Activated T-cell treated with anti-CD3 and anti-CD28 coated beads, Interleukin-2, amount 50 U/mL, for 1 hour (primary cell): ENCODE results near the gene GRK2.

Source experiments
- DNase-seq: peaks from one replicate; pipeline ENCODE4 v3.0.0-alpha.2; 2020

GRK2 gene

DNA sequence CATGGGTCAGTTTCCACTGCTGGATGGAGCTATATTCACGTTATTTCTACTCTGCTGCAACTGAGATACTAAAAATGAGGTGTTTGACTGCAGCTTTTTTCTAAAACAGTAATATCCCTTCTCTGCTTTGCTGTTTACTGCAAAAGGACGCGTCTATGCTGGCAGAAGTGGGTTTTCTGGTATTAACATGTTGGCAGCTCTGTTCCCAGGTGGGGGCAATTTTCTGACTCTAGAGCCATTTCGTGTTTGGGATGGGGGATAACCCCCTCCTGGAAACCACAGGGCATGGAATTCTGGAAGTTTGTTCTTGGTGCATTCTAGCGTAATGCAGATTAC lies 4.9 kb downstream of the GRK2 start:
- no peak for DNase-seq

DNA sequence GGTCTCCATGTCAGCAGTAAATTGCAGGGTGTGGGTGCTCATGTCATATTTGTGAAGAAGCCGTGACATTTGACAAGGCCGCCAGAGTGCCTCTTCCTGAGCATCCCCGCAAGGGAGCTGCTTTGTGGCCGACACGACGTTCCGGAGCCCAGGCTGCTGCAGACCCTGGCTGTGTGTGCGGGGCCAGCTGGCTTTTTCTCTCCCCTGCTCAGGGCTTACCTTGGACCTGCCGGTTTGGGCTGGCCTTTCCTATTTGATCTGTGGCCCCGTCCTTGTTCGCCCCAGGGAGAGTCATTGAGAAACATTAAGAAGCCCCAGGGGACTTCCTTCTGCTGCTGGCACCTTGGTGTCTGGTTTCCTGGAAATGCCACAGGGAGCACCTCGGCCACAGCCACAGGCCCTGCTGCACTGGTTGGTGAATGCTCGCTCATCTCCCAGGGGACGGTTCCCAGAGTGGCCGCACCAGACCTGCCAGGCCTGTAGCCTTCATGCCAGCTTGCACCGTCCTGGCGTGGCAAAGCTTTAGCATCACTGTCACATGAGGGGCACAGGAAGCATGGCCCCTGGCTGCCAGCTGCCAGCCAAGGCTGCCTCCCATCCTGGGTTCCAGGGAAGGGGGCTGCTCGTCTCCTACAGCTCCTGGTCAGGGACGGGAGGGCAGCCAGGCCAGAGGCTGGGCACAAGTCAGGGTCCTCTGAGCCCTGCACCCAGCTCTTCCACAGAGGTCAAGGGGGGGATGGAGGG lies 5.4 kb downstream of the GRK2 start:
- peak; percentile 63 for DNase-seq

DNA sequence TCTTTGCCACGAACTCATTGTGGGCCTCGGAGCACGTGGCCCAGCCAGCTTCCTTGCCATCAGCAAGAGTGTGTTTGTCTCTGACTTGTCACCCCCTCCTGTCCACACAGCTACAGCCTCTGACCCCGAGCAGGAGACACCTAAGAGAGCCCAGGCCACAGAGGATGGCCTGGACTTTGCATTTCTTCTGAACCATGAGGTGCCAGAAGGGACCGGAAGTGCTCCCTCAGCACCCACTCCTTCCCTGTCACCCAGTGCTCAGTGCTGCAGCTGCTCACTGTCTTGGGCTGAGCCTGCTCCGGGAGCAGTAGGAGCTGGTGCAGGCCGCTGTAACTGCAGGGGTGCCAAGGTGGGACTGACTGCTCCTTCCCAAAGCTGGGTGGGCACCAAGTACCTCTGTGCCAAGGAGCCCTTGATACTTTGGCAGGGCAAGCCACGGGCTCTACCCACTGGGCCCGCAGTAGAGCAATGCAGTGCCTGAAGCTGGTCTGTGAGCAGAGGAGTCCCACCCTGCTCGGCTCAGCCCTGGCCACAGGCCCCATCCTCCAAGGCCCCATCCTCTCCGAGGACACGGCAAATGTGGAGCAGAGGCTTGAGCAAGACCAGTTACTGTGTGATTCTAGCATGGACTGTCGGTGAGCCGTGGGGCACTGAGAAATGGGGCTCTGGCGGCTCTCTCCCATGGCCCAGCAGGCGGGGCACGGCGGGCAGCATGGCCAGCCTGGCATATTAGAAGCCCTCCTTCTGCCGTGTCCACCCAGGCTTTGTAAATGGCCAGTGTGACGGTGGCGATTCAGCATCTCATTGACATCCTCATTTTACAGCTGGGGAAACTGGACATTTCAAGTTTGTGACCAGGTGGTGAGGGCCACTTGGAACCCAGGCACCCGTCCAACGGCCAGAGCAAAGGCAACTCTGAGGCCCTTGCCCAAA lies 6.3 kb downstream of the GRK2 start:
- DNase-seq: peak; percentile 45

DNA sequence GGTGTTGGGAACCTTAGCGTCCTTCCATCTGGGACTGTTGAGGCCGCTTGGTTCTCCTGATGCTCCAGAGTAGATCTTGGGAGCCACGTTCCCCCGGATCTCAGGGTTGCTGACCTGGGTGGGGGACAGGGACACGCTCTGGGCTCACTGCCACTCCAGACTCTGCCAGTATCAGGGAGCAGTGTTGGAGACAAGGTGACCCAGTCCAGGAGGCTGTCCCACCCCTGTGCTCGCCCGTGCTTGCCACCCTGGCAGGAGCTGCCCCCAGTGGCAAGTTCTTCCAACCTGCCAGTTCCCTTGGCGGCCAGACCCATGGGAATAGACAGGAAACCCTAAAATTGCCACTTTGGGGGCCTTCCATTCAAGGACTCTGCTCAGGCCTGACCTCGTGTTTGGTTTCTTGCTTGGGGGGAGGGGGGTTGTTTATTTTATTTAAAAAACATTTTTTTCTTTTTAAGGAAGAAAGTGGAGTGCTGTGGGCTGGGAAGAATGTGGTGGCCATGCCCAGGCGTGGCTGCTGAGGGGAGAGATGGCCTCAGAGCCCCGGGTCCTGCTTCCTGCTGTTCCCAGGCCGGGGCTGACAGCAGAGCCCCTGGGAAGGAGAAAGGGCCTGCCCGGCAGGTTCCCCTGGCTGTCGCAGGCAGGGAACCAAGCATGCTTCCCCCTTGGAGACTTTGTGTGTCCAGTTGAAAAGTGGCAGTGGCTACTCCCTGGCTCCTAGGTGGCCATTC lies 7.2 kb downstream of the GRK2 start:
- DNase-seq: peak; percentile 32

DNA sequence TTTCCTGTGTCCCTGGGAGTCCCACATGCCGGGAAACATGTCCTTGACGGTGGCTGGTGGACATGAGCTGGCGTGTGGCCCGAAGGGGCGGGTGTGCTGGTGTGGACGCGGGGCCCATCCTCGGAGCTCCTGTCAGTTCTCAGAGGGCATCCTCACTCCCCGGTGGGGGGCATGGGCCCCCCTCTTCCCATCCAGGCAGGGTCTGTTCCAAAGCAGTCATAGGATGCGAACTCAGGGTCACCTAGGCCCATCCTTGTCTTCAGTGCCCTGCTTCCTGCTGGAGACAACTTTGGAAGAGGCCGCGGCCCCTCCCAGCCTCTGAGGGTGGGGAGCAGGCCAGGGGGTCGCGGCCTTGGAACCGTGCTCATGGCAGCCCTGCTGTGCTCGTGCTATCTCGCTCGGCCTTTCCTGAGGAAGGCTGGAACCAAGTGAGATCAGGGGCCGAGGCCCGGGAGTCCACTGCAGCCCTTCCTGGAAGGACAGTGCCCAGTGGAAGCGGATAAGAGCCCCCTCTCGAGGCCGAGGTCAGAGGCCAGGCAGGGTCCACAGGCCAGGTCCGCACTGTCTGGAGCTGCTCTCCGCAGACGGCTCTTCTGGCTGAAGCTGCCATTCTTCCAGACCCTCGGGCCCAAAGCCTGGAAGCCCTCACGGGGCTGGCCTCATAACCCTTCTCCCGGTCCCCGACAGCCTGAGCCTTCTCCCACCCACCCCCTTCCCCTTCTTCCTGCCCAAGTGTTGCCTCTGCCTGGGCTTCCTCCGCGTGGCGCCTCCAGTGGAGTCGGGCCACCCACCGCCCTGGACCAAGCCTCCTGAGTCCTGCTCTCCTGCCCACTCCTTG lies 8.7 kb downstream of the GRK2 start:
- peak; percentile 21 for DNase-seq

DNA sequence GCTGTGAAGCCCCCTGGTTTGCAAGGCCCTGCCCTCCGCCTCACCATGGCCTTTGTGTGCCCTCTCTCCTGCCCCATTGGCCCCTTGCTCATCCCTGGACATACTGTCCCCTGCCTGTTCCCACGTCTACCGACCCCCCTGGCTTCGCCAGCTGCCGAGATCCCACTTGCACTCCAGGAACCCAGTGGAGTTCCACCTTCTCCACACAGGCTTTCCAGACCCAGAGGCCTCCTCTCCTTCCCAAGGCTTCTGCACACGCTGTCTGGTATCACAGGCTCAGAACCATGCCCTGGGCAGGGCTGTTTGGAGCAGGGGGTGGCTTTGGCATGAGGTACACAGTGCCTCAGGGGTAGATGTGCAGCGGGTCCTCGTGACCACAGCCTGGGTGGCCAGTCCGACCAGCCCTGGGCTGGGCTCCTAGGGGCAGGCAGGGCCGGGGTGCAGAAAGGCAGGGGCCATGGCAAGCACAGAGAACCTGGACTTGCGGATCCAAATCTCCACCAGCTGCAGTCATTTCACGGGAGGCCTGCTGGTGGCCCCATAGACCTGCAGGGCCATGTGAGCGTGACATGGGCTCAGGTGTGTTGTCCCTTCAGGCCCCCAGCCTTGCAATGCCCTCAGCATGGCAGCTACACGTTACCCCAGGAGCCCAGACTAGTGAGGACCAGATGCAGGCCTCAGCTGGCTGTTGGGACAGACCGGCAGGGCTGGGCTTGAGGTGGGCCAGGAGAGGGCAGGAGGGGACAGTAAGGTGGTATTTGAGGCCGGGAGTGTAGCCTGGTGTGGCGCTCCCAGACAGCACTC lies 9.5 kb downstream of the GRK2 start:
- DNase-seq: peak; percentile 55

DNA sequence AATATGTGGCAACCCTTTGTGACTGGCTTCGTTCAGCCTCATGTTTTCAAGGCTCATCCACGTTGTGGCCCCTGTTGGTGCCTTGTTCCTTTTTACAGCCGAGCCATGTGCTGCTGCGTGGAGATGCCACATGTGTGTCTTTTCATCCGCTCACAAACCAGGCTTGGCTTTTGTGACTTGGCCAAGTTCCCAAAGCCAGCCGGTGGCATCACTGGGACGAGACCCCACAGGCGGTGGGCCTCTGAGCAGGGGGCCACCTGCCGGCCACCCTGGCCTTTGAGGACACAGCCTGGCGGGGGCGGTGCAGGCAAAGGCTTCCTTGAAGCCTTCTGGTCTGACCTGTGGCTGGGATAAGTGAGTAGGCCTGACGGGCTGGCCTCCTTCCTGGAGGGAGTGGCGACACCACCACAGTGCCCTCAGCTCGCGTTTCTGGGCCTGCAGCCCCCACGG lies 10.5 kb downstream of the GRK2 start:
- peak; percentile 62 for DNase-seq

DNA sequence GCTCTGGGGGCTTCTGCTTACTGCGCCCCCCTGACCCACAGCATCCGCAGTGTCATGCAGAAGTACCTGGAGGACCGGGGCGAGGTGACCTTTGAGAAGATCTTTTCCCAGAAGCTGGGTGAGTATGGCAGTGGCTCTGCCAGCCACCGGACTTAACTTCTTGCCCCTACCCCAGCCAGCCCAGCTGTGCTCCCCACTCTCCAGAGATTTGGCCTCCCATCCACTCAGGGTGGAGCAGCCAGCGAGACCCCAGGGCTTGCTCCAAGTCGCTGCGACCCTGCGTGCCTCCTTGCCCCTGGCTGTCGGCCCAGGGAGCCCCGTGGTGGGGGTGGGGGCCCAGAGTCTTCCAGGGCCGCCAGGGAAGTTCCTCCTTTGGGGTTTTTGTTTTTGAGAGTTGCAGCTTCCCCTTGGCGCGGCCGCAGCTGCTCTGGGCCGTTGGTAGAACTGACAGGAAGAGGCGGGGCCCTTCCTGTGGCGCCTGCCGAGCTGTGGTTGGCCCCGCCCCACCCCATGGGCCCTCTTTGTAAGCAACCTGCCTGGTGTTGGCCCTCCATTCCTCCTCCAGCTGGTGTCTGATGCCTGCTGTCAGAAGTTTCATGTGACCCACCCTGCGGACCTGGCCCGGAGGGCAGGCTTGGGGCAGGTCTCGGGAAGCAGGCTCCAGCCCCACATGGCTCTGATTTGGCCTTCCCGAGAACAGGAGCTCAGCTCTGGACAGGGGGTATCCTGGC lies 11.1 kb downstream of the GRK2 start:
- DNase-seq: peak; percentile 88

DNA sequence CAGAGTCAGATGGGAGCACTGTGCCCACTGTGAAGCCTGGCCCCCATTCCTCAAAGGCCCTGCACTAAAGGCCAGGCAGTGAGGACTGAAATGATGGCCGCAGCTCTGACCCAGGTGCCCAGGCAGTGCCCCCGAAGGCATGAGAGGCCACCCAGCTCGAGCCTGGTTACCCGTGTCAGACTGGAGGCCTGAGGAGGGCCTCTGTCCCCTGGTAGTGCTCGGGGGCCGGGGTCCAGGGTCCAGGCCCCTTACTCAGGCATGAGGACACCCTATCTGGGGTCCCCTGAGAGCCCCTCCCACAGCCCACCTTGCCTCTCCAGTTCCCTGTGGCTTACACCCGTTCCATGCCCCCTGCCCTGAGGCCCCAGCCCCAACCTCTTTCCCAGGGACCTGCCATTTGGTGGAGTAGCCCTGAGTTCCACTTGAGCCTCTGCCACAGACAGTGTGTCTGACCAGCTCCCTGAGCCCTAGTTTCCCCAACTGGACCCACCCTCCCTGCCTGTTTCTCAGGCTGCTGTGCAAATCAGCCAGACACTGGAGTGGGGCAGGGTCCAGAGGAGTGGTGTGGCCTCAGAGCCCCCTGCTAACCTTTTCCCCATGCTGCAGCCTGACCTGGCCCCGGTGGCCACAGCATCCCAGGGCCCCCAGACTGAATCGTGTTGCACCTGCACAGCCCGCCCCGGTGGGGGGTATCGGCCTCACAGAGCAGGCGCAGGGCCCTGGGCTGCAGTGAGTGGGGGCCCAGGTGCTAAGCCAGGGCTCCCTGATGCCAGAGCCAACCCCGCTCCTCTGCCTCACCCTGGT lies 12.1 kb downstream of the GRK2 start:
- DNase-seq: no peak

DNA sequence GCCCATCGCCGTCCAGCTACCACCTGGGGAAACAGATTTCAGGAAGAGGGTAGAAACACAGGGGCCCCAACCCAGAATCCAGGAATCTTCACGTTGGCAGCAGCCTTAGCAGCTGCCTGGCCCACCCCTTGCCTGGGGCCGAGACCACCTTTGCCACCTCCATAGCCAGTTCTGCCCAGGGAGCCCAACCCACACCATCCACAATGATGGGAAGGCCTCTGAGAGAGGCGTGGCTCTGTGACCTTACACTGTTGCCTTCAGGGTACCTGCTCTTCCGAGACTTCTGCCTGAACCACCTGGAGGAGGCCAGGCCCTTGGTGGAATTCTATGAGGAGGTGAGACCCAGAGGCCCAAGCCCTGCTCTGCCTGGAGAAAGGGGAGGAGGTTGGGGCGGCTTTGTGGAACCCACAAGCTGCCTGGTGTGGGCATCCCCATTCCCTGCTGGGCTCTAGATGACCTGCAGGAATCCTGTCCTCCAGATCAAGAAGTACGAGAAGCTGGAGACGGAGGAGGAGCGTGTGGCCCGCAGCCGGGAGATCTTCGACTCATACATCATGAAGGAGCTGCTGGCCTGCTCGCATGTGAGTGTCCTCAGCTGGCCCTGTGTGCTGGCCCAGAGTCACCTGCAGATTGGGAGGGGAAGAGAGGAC lies 12.8 kb downstream of the GRK2 start:
- DNase-seq: no peak

DNA sequence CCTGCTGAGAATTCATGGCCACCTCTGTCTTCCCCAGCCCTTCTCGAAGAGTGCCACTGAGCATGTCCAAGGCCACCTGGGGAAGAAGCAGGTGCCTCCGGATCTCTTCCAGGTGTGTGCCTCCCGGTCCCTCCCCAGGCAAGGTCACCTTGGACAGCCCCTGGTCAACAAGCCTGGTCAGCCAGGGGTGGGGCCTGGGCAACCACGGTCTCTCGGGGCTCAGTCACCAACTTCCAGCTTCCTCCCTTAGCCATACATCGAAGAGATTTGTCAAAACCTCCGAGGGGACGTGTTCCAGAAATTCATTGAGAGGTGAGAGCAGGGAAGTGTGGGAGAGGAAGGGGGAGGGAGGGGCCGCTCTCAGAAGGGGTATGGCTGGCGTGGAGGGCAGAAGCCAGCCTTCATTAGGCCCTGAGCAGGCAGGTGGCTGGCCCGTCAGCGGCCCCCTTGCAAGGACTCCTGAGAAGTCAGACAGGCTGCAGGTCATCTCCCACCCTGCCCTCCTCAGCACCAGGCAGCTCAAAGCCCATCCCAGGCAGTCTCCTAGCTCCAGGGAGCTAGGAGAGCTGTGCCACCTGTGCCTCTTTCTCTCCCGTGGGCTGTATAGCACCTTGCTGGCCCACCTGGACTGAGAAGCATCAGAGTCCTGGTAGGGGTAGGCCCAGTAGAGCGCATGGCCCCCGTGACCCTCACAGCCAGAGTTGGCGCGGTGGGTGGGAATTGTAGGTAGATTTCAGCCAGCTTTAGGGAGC lies 13.5 kb downstream of the GRK2 start:
- no peak for DNase-seq

DNA sequence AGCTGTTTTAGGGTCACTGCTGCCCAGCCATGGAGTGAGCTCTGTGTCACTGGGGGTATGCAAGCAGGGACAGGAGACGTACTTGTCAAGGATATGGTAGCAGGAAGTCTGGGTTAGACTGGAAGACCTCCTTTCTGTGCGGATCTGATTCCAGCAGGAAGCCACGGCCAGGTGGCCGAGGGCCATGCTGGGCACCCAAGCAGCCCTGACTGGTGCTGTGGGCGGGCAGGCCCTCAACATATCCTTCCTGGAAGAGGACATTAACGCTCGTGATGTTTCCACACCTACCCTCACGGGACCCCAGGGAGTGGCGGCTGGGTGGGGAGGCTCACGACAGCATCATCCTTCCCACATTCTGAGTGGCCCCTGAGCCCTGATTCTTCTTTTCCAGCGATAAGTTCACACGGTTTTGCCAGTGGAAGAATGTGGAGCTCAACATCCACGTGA lies 14.1 kb downstream of the GRK2 start:
- DNase-seq: peak; percentile 18

DNA sequence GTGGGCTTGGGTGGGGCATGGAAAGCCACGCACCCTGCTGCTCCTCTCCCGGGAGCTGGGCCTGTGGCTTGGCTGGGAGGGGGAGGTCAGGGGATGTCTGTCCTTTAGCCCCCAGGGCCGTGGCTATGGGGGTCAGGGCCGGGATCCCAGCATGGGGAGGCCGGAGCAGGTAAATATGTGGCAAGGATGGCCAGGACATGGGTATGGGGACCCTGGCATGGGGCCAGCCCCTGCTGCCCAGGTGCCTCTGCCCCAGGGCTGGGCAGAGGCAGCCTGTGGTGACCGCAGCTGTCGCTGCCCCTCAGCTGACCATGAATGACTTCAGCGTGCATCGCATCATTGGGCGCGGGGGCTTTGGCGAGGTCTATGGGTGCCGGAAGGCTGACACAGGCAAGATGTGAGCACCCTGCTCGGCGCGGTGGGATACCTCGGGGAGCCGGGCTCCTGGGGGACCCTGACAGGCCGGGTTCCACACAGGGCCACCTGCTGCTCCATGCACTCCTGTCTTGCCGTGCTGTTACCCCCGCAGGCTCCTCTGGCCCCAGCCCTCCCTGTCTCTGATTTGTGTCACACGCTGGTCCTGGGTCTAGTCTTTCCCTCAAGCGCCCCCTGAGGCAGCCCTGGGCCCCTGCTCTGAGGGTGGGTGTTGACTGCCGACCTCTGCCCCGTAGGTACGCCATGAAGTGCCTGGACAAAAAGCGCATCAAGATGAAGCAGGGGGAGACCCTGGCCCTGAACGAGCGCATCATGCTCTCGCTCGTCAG lies 14.7 kb downstream of the GRK2 start:
- DNase-seq: peak; percentile 17

DNA sequence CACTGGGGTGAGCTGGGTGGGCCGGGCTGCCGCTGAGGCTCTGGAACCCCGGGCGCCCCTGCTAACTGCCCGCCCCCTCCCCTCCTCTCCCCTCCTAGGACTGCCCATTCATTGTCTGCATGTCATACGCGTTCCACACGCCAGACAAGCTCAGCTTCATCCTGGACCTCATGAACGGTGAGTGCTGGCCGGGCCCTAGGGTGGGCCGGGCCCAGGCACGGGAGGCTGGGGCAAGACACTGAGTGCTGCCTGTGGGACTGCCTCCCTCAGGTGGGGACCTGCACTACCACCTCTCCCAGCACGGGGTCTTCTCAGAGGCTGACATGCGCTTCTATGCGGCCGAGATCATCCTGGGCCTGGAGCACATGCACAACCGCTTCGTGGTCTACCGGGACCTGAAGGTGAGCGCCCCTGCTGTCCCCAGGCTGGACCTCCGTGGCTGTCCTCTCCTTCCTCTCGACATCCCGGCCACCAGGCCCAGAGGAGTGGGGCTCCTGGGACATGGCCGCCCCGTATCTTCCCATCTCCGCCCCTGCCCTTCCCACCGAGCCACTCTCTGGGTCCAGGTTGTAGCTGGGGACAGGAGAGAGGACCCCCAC lies 15.4 kb downstream of the GRK2 start:
- peak; percentile 14 for DNase-seq

DNA sequence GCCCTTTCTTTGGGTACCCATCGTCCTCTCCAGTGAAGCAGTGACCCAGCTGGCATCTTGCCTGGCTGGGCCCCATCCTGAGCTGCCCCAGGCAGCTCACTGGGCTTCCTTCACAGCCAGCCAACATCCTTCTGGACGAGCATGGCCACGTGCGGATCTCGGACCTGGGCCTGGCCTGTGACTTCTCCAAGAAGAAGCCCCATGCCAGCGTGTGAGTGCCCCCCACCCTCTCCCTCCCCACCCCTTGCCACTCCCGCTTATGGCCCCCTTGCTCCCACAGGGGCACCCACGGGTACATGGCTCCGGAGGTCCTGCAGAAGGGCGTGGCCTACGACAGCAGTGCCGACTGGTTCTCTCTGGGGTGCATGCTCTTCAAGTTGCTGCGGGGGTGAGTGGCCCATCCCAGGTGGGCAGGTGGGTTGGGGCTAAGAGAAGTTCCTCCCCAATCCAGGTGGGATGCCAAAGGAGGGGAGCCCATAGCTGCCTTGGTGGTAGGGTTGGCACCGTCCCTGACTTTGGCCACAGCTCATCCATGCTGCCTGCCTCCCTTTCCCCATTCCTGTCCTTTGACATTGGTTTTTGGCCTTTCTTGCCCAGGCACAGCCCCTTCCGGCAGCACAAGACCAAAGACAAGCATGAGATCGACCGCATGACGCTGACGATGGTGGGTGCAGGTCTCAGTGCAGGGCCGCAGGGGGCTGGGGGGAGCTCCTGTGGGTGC lies 16.0 kb downstream of the GRK2 start:
- peak; percentile 14 for DNase-seq

DNA sequence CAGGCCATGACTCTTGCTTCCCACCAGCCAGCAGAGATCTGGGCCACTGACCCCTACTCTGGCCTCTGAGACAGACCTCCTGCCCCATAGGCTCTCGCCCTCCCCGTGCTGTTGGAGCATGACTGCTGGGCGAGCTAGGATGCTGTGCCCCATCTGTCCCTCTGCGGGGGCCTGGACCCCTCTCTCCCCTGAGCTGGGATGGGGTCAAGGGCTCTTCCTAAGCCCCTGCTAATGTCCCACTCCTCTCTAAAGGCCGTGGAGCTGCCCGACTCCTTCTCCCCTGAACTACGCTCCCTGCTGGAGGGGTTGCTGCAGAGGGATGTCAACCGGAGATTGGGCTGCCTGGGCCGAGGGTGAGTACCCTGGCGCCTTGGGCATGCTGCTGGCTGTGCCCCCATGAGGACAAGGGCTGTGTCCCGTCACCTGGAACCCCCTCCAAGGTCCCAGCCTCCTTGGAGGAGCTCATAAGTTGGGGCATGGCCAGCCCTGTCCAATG lies 16.7 kb downstream of the GRK2 start:
- DNase-seq: no peak
